ENCODE results near the gene VEZT. TPM values are rescaled to one million over a fixed set of nuclear protein-coding genes. Genes with fewer than 3 reads are reported as not detected.

VEZT gene
- total and polyA plus RNA-seq, 7 donors, result 19.9 to 114 (median 82.8) TPM

- intact Hi-C loops (cut with DNase I), result no loop called here
- H3K27ac ChIP-seq, result peak overlapping the region in 1 of 4 donors; percentile 10
- 83 to 90% methylated on average over 5 of the region's 5 CpGs for WGBS, 2 donors
Measured at GRCh38 chr12:95326855-95327254, 109.2 kb downstream of the VEZT start.

DNA sequence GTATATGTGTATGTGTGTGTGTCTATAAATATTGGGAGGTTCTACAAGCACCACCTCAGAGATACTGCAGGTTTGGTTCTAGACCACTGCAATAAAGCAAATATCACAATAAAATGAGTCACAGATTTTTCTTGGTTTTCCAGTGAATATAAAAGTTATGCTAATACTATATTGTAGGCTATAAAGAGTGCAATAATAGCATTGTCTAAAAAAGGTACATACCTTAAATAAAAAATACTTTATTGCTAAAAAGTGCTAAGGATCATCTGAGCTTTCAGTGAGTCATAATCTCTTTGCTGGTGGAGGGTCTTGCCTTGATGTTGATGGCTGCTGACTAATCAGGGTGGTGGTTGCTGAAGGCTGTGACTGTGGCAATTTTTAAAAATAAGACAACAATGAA is 111.1 kb downstream of the VEZT start:
- no peak for TF ChIP-seq POLR2A (IDR thresholded peaks at IDR 0.05)
- TF ChIP-seq POLR2AphosphoS5 (IDR thresholded peaks at IDR 0.05), result no peak
- TF ChIP-seq EP300 (IDR thresholded peaks at IDR 0.05), result no peak
- TF ChIP-seq, protein P1, sequence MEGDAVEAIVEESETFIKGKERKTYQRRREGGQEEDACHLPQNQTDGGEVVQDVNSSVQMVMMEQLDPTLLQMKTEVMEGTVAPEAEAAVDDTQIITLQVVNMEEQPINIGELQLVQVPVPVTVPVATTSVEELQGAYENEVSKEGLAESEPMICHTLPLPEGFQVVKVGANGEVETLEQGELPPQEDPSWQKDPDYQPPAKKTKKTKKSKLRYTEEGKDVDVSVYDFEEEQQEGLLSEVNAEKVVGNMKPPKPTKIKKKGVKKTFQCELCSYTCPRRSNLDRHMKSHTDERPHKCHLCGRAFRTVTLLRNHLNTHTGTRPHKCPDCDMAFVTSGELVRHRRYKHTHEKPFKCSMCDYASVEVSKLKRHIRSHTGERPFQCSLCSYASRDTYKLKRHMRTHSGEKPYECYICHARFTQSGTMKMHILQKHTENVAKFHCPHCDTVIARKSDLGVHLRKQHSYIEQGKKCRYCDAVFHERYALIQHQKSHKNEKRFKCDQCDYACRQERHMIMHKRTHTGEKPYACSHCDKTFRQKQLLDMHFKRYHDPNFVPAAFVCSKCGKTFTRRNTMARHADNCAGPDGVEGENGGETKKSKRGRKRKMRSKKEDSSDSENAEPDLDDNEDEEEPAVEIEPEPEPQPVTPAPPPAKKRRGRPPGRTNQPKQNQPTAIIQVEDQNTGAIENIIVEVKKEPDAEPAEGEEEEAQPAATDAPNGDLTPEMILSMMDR (IDR thresholded peaks at IDR 0.05), result no peak
- Histone ChIP-seq H3K4me1 (peaks cover 0 to 13% (median 3%) of the 10 kb centered on the region in 4 donors), H3K4me3 (no peak overlapping the region), H3K27me3 (no peaks in the 10 kb centered on the region), H3K9me3 (no peaks in the 10 kb centered on the region), H3K27ac (no peak overlapping the region), H3K36me3 (no peaks in the 10 kb centered on the region)
- DNase-seq, result no peak
- intact Hi-C loops (cut with DNase I), result no loop called here

More at GRCh38 chr12:95326855-95327254, 109.2 kb downstream of the VEZT start:
- Histone ChIP-seq H3K27me3 (no peaks in the 10 kb centered on the region), H3K36me3 (no peaks in the 10 kb centered on the region), H3K4me1 (peaks cover 0 to 12% (median 3%) of the 10 kb centered on the region in 4 donors), H3K4me3 (no peak overlapping the region), H3K9me3 (no peaks in the 10 kb centered on the region)
- TF ChIP-seq, protein P1 (IDR thresholded peaks at IDR 0.05), result no peak
- TF ChIP-seq EP300 (IDR thresholded peaks at IDR 0.05) (no peak), POLR2A (IDR thresholded peaks at IDR 0.05) (no peak), POLR2AphosphoS5 (IDR thresholded peaks at IDR 0.05) (no peak)
- DNase-seq, result no peak

DNA sequence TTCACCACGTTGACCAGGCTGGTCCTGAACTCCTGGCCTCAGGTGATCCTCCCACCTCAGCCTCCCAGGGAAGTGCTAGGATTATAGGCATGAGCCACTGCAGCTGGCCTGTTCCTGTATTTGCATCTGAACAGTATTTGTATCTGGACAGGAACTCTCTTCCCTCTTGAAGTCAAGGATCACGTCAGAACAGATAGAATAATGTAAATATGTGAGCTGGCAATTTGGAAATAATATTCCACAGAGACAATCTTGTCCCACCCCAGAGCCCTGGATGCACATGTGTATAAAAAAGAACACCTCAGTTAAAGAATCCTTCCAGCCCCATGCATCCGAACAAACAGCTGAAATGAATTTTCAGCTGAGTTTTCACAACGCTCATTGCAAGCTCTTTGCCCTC is 118.3 kb downstream of the VEZT start:
- peak overlapping the region in 2 of 4 donors; percentile 8 to 24 for H3K4me3 ChIP-seq
- H3K27me3 ChIP-seq, result no peaks in the 10 kb centered on the region
- peak in 1 of 4 donors; percentile 25 for TF ChIP-seq EP300 (IDR thresholded peaks at IDR 0.05)
- TF ChIP-seq POLR2A (IDR thresholded peaks at IDR 0.05), result no peak
- TF ChIP-seq, protein P1 (IDR thresholded peaks at IDR 0.05), result no peak
- no peak for TF ChIP-seq POLR2AphosphoS5 (IDR thresholded peaks at IDR 0.05)
- DNase-seq, result no peak
- H3K4me1 ChIP-seq, result peaks cover 0 to 40% (median 27%) of the 10 kb centered on the region in 4 donors
- WGBS, 2 donors, result 24 to 53% methylated on average over 4 of the region's 4 CpGs
- H3K27ac ChIP-seq, result peak overlapping the region; percentile 81 to 87 (median 84)
- no peaks in the 10 kb centered on the region for H3K9me3 ChIP-seq
- intact Hi-C loops (cut with DNase I), result loop anchor here (1.0 to 10.0 kb wide), 5 partner anchors 119 to 791 kb away; partner anchors contain the start of genes FGD6 and VEZT
- no peaks in the 10 kb centered on the region for H3K36me3 ChIP-seq

- TF ChIP-seq POLR2AphosphoS5 (IDR thresholded peaks at IDR 0.05) (peak; percentile 39 to 78 (median 66)), EP300 (IDR thresholded peaks at IDR 0.05) (no peak)
- TF ChIP-seq, protein P1 (IDR thresholded peaks at IDR 0.05), result peak; percentile 45 to 76 (median 61)
- no peaks in the 10 kb centered on the region for H3K27me3 ChIP-seq
- H3K9me3 ChIP-seq, result no peaks in the 10 kb centered on the region
- DNase-seq, result peak; percentile 89
- WGBS, 2 donors, result 20 to 50% methylated on average over 10 of the region's 10 CpGs
- peaks cover 0 to 40% (median 27%) of the 10 kb centered on the region in 4 donors for H3K4me1 ChIP-seq
- peak overlapping the region in 2 of 4 donors; percentile 8 to 24 for H3K4me3 ChIP-seq
- intact Hi-C loops (cut with DNase I), result loop anchor here (1.0 to 10.0 kb wide), 5 partner anchors 119 to 792 kb away; partner anchors contain the start of genes FGD6 and VEZT
- peak overlapping the region; percentile 81 to 87 (median 84) for H3K27ac ChIP-seq
- H3K36me3 ChIP-seq, result no peaks in the 10 kb centered on the region
Measured at GRCh38 chr12:95336387-95337067, 118.9 kb downstream of the VEZT start.
